Stomach (tissue), 9 donors: Measurements from ENCODE around the gene ZNF532. TPM values are rescaled to one million over a fixed set of nuclear protein-coding genes. Genes with fewer than 3 reads are reported as not detected.
"Not testable (repeated sequence)": the region's sequence is repeated elsewhere in the genome, so short reads cannot be mapped to it uniquely, and the experiment has no call there.

Source experiments
- DNase-seq, 2 donors: peaks; one replicate each; pipeline versions ENCODE4 v3.0.0 to v3.0.0-alpha.2; 2013 to 2019
- H3K27ac ChIP-seq, 5 donors: fragments of 200-600 bp in 4 of 5; sonication (generic) in 4 of 5; one replicate each; pipeline ENCODE4 v1.5.1; 2013 to 2019; ENCODE audit warnings: mild to moderate bottlenecking in 1 of 5, moderate library complexity in 1 of 5
- H3K27me3 ChIP-seq, 3 donors: fragments of 200-600 bp; sonication (generic); one replicate each; pipeline ENCODE4 v1.5.1; 2017 to 2019; ENCODE audit warnings: mixed run types in 1 of 3
- H3K36me3 ChIP-seq, 4 donors: fragments of 200-600 bp; sonication (generic); 1 replicate in 3 of 4; 2 replicates in 1 of 4; pipeline ENCODE4 v1.5.1; 2016 to 2019
- H3K4me1 ChIP-seq, 4 donors: fragments of 200-600 bp; sonication (generic); one replicate each; pipeline ENCODE4 v1.5.1; 2016 to 2019
- H3K4me3 ChIP-seq, 4 donors: fragments of 200-600 bp; sonication (generic) in 3 of 4; one replicate each; pipeline ENCODE4 v1.5.1; 2016 to 2019; ENCODE audit warnings: mild to moderate bottlenecking in 1 of 4
- H3K9me3 ChIP-seq, 4 donors: fragments of 200-600 bp; sonication (generic); one replicate each; pipeline ENCODE4 v1.5.1; 2016 to 2019
- CTCF ChIP-seq, 7 experiments: fragments of 450-650 bp in 4 of 7; fragments of 200-600 bp in 3 of 7; sonication (generic) in 3 of 7; IDR thresholded peaks; one replicate each; pipeline ENCODE4 v1.5.1; 2016 to 2019; ENCODE audit warnings: antibody characterized with exemption in 7 of 7, control low read depth in 2 of 7, mild to moderate bottlenecking in 1 of 7
- EP300 ChIP-seq: sonication (generic); formaldehyde crosslinking; IDR thresholded peaks from one replicate; pipeline ENCODE4 v1.6.1; 2017; ENCODE audit warnings: antibody characterized with exemption
- POLR2A ChIP-seq, 4 donors: fragments of 450-650 bp; IDR thresholded peaks; one replicate each; pipeline ENCODE4 v1.6.1; 2016; ENCODE audit warnings: antibody characterized with exemption in 4 of 4, control low read depth in 2 of 4, mild to moderate bottlenecking in 1 of 4, moderate library complexity in 1 of 4
- POLR2AphosphoS5 ChIP-seq, 3 donors: sonication (generic); formaldehyde crosslinking; IDR thresholded peaks; one replicate each; pipeline ENCODE4 v1.6.1; 2016; ENCODE audit warnings: antibody characterized with exemption in 3 of 3
- WGBS, 5 donors: extraction: QIAGEN DNeasy Blood & Tissue Kit in 3 of 5; methylation state at CpG; one replicate each; pipeline versions ENCODE4 v1.1.5 to v1.1.7; 2013 to 2018; 5-methylcytosine and 5-hydroxymethylcytosine counted together
- intact Hi-C: fragments of 100-400 bp; cut with DNase I; formaldehyde crosslinking; loops from one replicate; pipeline ENCODE4 v1.15.1; 2023; ENCODE audit warnings: low total_unique reads
- polyA plus RNA-seq, 3 donors: library from polyadenylated mRNA; stranded (reverse); fragments of 200-250 nt; gene quantifications; one replicate each; pipeline ENCODE4 v1.2.3, GENCODE V29; 2013
- total RNA-seq, 5 donors: library from RNA; depleted of rRNA; stranded (reverse); fragments of >200 nt; gene quantifications; one replicate each; pipeline versions ENCODE4 v1.1.0 to v1.2.3, GENCODE V29; 2014 to 2016
- donor health status: healthy with polysubstance abuse.
- donor health status: Bipolar disorder and iron deficiency.
- donor health status: healthy.

ZNF532 gene
- total and polyA plus RNA-seq, 8 donors = 2.9 to 53.7 (median 18.4) TPM

DNA sequence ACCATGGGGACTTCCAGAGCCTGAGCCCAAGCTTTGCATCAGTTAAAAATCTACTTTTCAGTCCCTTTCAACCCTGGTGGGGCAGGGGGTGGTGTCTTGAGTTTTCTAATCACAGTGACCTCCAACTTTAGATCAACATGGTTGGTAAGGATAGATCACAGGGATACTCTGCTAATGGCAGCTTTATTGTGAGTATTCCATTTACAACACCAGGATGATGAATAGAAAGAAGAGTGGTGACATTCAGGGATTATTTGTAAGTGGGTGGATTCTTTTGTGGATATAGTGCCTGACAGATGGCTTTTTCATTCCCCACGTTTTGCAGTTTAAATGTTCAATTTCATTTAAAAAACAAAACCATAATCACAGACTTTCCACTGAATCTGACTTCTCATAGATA, 51.3 kb downstream of the ZNF532 start:
- WGBS, 5 donors = 58 to 93% (median 75%) methylated on average over 1 of the region's 1 CpG

DNA sequence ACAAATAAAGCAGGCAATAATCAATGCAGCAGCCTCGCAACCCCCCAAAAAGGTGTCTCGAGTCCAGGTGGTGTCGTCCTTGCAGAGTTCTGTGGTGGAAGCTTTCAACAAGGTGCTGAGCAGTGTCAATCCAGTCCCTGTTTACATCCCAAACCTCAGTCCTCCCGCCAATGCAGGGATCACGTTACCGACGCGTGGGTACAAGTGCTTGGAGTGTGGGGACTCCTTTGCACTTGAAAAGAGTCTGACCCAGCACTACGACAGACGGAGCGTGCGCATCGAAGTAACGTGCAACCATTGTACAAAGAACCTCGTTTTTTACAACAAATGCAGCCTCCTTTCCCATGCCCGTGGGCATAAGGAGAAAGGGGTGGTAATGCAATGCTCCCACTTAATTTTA, 55.3 kb downstream of the ZNF532 start:
- WGBS, 5 donors = 91 to 94% (median 93%) methylated on average over 16 of the region's 16 CpGs
- H3K36me3 ChIP-seq = peaks cover 20 to 74% (median 52%) of the 10 kb centered on the region in 4 donors
- H3K4me3 ChIP-seq, H3K4me1 ChIP-seq, DNase-seq, intact Hi-C loops, H3K27me3 ChIP-seq, H3K27ac ChIP-seq: not testable (repeated sequence)
- H3K9me3 ChIP-seq = peaks cover 0 to 10% (median 2%) of the 10 kb centered on the region in 4 donors

More for the DNA sequence above, 51.3 kb downstream of the ZNF532 start:
- Histone ChIP-seq H3K27ac (no peak overlapping the region), H3K9me3 (no peaks in the 10 kb centered on the region), H3K4me1 (peaks cover 0 to 33% (median 18%) of the 10 kb centered on the region in 4 donors), H3K27me3 (no peaks in the 10 kb centered on the region), H3K4me3 (no peak overlapping the region), H3K36me3 (peaks cover 16 to 48% (median 37%) of the 10 kb centered on the region in 4 donors)
- intact Hi-C loops = no loop called here
- TF ChIP-seq POLR2AphosphoS5 (IDR thresholded peaks at IDR 0.05) (no peak), POLR2A (IDR thresholded peaks at IDR 0.05) (no peak), CTCF (IDR thresholded peaks at IDR 0.05) (no peak)
- no peak for DNase-seq

DNA sequence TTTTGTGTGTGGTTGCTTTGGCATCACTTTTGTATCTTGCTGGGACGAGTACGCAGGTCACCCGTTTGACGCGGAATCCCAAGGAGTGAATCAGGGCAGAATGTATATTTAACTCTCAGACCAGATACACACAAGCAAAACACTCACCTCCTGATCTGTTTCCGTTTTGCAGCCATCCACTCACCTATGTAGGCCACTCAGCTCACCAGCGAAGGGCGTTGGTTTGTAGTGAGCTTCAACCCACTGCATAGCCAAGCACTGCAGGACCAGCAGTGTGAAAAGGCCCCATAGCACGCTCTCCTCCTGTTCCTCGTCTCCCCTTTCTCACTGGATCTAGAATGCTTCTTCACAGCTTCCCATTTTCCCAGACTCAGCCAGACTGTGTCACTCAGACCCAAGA, 58.3 kb downstream of the ZNF532 start:
- WGBS, 5 donors = 93 to 97% (median 97%) methylated on average over 10 of the region's 10 CpGs
- Histone ChIP-seq H3K27ac (no peak overlapping the region), H3K4me3 (no peak overlapping the region), H3K36me3 (peaks cover 20 to 56% (median 42%) of the 10 kb centered on the region in 4 donors), H3K4me1 (peaks cover 0 to 11% (median 4%) of the 10 kb centered on the region in 4 donors), H3K9me3 (peaks cover 0 to 10% (median 2%) of the 10 kb centered on the region in 4 donors), H3K27me3 (no peaks in the 10 kb centered on the region)
- intact Hi-C loops = no loop called here
- TF ChIP-seq POLR2AphosphoS5 (IDR thresholded peaks at IDR 0.05) = no peak
- DNase-seq = no peak

GRCh38 chr18:58924473-58924872, 59.8 kb downstream of the ZNF532 start:
- no peak overlapping the region for H3K4me3 ChIP-seq
- H3K27me3 ChIP-seq = no peaks in the 10 kb centered on the region
- DNase-seq = no peak
- H3K4me1 ChIP-seq = peaks cover 0 to 19% (median 10%) of the 10 kb centered on the region in 4 donors
- 93 to 100% (median 96%) methylated on average over 3 of the region's 3 CpGs for WGBS, 5 donors
- TF ChIP-seq POLR2A (IDR thresholded peaks at IDR 0.05) (no peak), CTCF (IDR thresholded peaks at IDR 0.05) (no peak), POLR2AphosphoS5 (IDR thresholded peaks at IDR 0.05) (no peak), EP300 (no peak)
- intact Hi-C loops = no loop called here
- H3K36me3 ChIP-seq = peaks cover 7 to 41% (median 27%) of the 10 kb centered on the region in 4 donors
- H3K27ac ChIP-seq = no peak overlapping the region
- peaks cover 0 to 10% (median 2%) of the 10 kb centered on the region in 4 donors for H3K9me3 ChIP-seq

- 77 to 86% (median 79%) methylated on average over 5 of the region's 5 CpGs for WGBS, 5 donors
- H3K27me3 ChIP-seq = no peaks in the 10 kb centered on the region
- DNase-seq = no peak
- no peak overlapping the region for H3K4me3 ChIP-seq
- H3K27ac ChIP-seq = no peak overlapping the region
- intact Hi-C loops = no loop called here
- TF ChIP-seq POLR2A (IDR thresholded peaks at IDR 0.05) (no peak), POLR2AphosphoS5 (IDR thresholded peaks at IDR 0.05) (no peak), CTCF (IDR thresholded peaks at IDR 0.05) (no peak), EP300 (no peak)
- peaks cover 0 to 19% (median 10%) of the 10 kb centered on the region in 4 donors for H3K4me1 ChIP-seq
- H3K9me3 ChIP-seq = peaks cover 0 to 10% (median 2%) of the 10 kb centered on the region in 4 donors
- peaks cover 4 to 22% (median 15%) of the 10 kb centered on the region in 4 donors for H3K36me3 ChIP-seq
Measured at GRCh38 chr18:58927659-58928058, 63.0 kb downstream of the ZNF532 start.
